WTC11 (cell line): ENCODE results near the gene CXCL8. TPM values are rescaled to one million over a fixed set of nuclear protein-coding genes. Genes with fewer than 3 reads are reported as not detected.
"Not testable (repeated sequence)": the region's sequence is repeated elsewhere in the genome, so short reads cannot be mapped to it uniquely, and the experiment has no call there.

ENCODE experiments used
- ATAC-seq: fragments of 200-7000 bp; cut with Tn5 transposase; 2 replicates; pipeline ENCODE4 v1.10.0; 2021; ENCODE audit warnings: mild to moderate bottlenecking, moderate library complexity
- CTCF ChIA-PET: fragments of 300-600 bp; sonication (Branson Sonifier 250); formaldehyde crosslinking; loops from one replicate; lab custom pipeline; 2021; ENCODE audit warnings: antibody characterized with exemption; lab: Charles Lee
- POLR2A ChIA-PET: fragments of 350-600 bp; sonication (Branson Sonifier 250); formaldehyde crosslinking; loops from one replicate; lab custom pipeline; 2021; ENCODE audit warnings: antibody characterized with exemption; lab: Charles Lee
- DNase-seq: peaks from one replicate; pipeline ENCODE4 v3.0.0; 2021; ENCODE audit warnings: low spot score
- H3K27ac Mint-ChIP-seq: 2 replicates; pipeline ENCODE4 v1.8.0; 2021; ENCODE audit warnings: mixed read lengths
- H3K27me3 Mint-ChIP-seq: 2 replicates; pipeline ENCODE4 v1.8.0; 2021; ENCODE audit warnings: low read depth, mild to moderate bottlenecking, moderate library complexity, mixed read lengths
- H3K36me3 Mint-ChIP-seq: 2 replicates; pipeline ENCODE4 v1.8.0; 2021; ENCODE audit warnings: mixed read lengths
- H3K4me1 Mint-ChIP-seq: 2 replicates; pipeline ENCODE4 v1.8.0; 2022; ENCODE audit warnings: mixed read lengths
- H3K4me3 Mint-ChIP-seq: 2 replicates; pipeline ENCODE4 v1.8.0; 2021; ENCODE audit warnings: mild to moderate bottlenecking, moderate library complexity, mixed read lengths
- H3K9me3 Mint-ChIP-seq: 2 replicates; pipeline ENCODE4 v1.8.0; 2021; ENCODE audit warnings: mixed read lengths
- ARID4B ChIP-seq: sonication (generic); formaldehyde crosslinking; IDR thresholded peaks from 2 replicates; pipeline ENCODE4 v1.8.0; 2023; ENCODE audit warnings: missing genetic modification reagents, mild to moderate bottlenecking, borderline replicate concordance
- CREB1 ChIP-seq: sonication (generic); formaldehyde crosslinking; IDR thresholded peaks from 2 replicates; pipeline ENCODE4 v1.8.0; 2023; ENCODE audit warnings: mild to moderate bottlenecking, missing genetic modification reagents
- EMX1 ChIP-seq: fragments of 250-450 bp; sonication (Bioruptor Pico); IDR thresholded peaks from 2 replicates; pipeline ENCODE4 v1.8.0; 2021; ENCODE audit warnings: mild to moderate bottlenecking
- ETV6 ChIP-seq: sonication (generic); formaldehyde crosslinking; IDR thresholded peaks from 2 replicates; pipeline ENCODE4 v1.8.1; 2022; ENCODE audit warnings: mild to moderate bottlenecking, missing genetic modification reagents
- FOXP1 ChIP-seq: sonication (generic); formaldehyde crosslinking; IDR thresholded peaks from 2 replicates; pipeline ENCODE4 v1.8.0; 2022; ENCODE audit warnings: missing genetic modification reagents, mild to moderate bottlenecking, moderate library complexity, borderline replicate concordance
- HMGA2 ChIP-seq: fragments of 250-450 bp; sonication (Bioruptor Pico); IDR thresholded peaks from 2 replicates; pipeline ENCODE4 v1.4.0; 2021; ENCODE audit warnings: mild to moderate bottlenecking, moderate library complexity
- JAZF1 ChIP-seq: fragments of 250-450 bp; sonication (Bioruptor Pico); IDR thresholded peaks from 2 replicates; pipeline ENCODE4 v1.9.0; 2021; ENCODE audit warnings: moderate library complexity, mild to moderate bottlenecking, inconsistent platforms
- NFATC4 ChIP-seq: fragments of 250-450 bp; sonication (Bioruptor Pico); IDR thresholded peaks from 2 replicates; pipeline ENCODE4 v1.9.0; 2021; ENCODE audit warnings: mild to moderate bottlenecking
- PRDM15 ChIP-seq: sonication (generic); formaldehyde crosslinking; IDR thresholded peaks from 2 replicates; pipeline ENCODE4 v1.8.0; 2022; ENCODE audit warnings: missing genetic modification reagents
- RELA ChIP-seq: sonication (generic); formaldehyde crosslinking; IDR thresholded peaks from 2 replicates; pipeline ENCODE4 v1.8.1; 2022; ENCODE audit warnings: missing genetic modification reagents, mild to moderate bottlenecking, borderline replicate concordance
- ZMAT4 ChIP-seq: fragments of 250-450 bp; sonication (Bioruptor Pico); IDR thresholded peaks from 2 replicates; pipeline ENCODE4 v1.9.0; 2021; ENCODE audit warnings: mild to moderate bottlenecking
- ZNF232 ChIP-seq: sonication (generic); formaldehyde crosslinking; IDR thresholded peaks from 2 replicates; pipeline ENCODE4 v1.8.0; 2022; ENCODE audit warnings: mild to moderate bottlenecking, missing genetic modification reagents
- total RNA-seq: library from RNA; stranded (reverse); gene quantifications from 3 replicates; pipeline ENCODE4 v1.2.3, GENCODE V29; 2021
- TF ChIP-seq, protein P1 (sequence below): sonication (generic); formaldehyde crosslinking; IDR thresholded peaks from 2 replicates; pipeline ENCODE4 v1.8.1; 2023; ENCODE audit warnings: mild to moderate bottlenecking, missing genetic modification reagents, borderline replicate concordance

CXCL8 gene
- total RNA-seq, 1 experiment from 2014 or later, result not detected

GRCh38 chr4:73772363-73772762 lies 32.0 kb downstream of the CXCL8 start:
- Mint-ChIP-seq H3K27me3 (no peaks in the 10 kb centered on the region; the same call in 1 of the 2 replicates), H3K4me3 (no peak overlapping the region), H3K4me1 (0 out of 2 replicates have a peak, but pooled peaks cover 3% of the 10 kb centered on the region), H3K9me3 (no peaks in the 10 kb centered on the region), H3K27ac (no peak overlapping the region), H3K36me3 (no peaks in the 10 kb centered on the region)
- ATAC-seq (no peak), DNase-seq (no peak)
- ChIA-PET CTCF (no interaction called here), POLR2A (no interaction called here)
- no peak for TF ChIP-seq RELA (CRISPR knock-in tag)

DNA sequence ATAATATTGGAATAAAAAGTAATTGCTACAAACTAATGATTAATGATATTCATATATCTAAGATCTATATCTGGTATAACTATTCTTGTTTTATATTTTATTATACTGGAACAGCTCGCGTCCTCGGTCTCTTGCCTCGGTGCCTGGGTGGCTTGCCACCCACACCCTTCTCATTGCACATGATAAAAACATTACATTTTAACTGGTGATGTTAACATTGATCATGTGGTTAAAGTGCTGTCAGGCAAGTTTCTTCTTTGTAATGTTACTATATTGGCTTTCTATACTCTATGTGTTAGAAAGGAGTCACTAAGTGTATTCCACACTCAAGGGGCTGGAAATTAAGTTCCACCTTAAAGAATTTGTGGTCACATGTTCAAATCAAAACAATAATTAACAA lies 34.0 kb downstream of the CXCL8 start:
- POLR2A ChIA-PET, CTCF ChIA-PET: not testable (repeated sequence)

GRCh38 chr4:73776321-73776729 lies 36.0 kb downstream of the CXCL8 start:
- no peak for DNase-seq
- Mint-ChIP-seq H3K36me3 (no peaks in the 10 kb centered on the region), H3K9me3 (no peaks in the 10 kb centered on the region), H3K27me3 (no peaks in the 10 kb centered on the region), H3K27ac (no peak overlapping the region), H3K4me1 (no peaks in the 10 kb centered on the region), H3K4me3 (no peak overlapping the region)
- TF ChIP-seq FOXP1 (CRISPR knock-in tag), result no peak
- no peak for TF ChIP-seq ZMAT4 (CRISPR knock-in tag)
- no peak for TF ChIP-seq ARID4B (CRISPR knock-in tag)
- TF ChIP-seq JAZF1 (CRISPR knock-in tag), result no peak
- TF ChIP-seq HMGA2, result no peak
- TF ChIP-seq EMX1 (CRISPR knock-in tag), result no peak
- no peak for TF ChIP-seq ZNF232
- TF ChIP-seq, protein P1, sequence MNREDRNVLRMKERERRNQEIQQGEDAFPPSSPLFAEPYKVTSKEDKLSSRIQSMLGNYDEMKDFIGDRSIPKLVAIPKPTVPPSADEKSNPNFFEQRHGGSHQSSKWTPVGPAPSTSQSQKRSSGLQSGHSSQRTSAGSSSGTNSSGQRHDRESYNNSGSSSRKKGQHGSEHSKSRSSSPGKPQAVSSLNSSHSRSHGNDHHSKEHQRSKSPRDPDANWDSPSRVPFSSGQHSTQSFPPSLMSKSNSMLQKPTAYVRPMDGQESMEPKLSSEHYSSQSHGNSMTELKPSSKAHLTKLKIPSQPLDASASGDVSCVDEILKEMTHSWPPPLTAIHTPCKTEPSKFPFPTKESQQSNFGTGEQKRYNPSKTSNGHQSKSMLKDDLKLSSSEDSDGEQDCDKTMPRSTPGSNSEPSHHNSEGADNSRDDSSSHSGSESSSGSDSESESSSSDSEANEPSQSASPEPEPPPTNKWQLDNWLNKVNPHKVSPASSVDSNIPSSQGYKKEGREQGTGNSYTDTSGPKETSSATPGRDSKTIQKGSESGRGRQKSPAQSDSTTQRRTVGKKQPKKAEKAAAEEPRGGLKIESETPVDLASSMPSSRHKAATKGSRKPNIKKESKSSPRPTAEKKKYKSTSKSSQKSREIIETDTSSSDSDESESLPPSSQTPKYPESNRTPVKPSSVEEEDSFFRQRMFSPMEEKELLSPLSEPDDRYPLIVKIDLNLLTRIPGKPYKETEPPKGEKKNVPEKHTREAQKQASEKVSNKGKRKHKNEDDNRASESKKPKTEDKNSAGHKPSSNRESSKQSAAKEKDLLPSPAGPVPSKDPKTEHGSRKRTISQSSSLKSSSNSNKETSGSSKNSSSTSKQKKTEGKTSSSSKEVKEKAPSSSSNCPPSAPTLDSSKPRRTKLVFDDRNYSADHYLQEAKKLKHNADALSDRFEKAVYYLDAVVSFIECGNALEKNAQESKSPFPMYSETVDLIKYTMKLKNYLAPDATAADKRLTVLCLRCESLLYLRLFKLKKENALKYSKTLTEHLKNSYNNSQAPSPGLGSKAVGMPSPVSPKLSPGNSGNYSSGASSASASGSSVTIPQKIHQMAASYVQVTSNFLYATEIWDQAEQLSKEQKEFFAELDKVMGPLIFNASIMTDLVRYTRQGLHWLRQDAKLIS (CRISPR knock-in tag), result no peak
- ChIA-PET CTCF (no interaction called here), POLR2A (no interaction called here)
- no peak for ATAC-seq

More for the DNA sequence above, 34.0 kb downstream of the CXCL8 start:
- not testable (repeated sequence) for H3K9me3 Mint-ChIP-seq, H3K27me3 Mint-ChIP-seq, H3K4me1 Mint-ChIP-seq, H3K36me3 Mint-ChIP-seq, DNase-seq, H3K4me3 Mint-ChIP-seq, ATAC-seq, H3K27ac Mint-ChIP-seq

DNA sequence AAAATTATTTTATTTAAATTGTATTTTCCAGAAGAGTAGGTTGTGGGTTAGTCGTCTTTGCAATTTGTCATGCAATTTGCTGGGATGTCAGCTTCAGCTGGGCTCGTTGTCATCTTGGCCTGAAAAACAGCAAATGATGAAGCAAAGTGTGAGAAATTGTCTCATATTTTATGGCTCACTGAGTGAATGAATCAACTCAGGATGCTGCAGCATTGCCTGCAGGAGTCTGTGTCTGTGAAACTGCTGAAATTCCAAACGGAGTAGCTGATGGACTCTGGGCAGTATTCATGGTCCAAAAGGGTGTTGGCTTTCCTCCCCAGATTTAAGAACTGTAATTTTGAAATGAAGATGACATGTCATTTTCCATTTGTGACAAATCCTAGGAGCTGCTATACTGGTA lies 37.2 kb downstream of the CXCL8 start:
- DNase-seq (no peak), ATAC-seq (no peak)
- POLR2A ChIA-PET, result no interaction called here
- Mint-ChIP-seq H3K27ac (no peak overlapping the region), H3K9me3 (no peaks in the 10 kb centered on the region), H3K4me1 (no peaks in the 10 kb centered on the region), H3K27me3 (no peaks in the 10 kb centered on the region), H3K36me3 (no peaks in the 10 kb centered on the region), H3K4me3 (no peak overlapping the region)
- CTCF ChIA-PET, result no interaction called here
- TF ChIP-seq FOXP1 (CRISPR knock-in tag), result no peak
- TF ChIP-seq CREB1, result no peak
- TF ChIP-seq PRDM15 (CRISPR knock-in tag), result no peak
- no peak for TF ChIP-seq ETV6
- TF ChIP-seq NFATC4 (CRISPR knock-in tag), result no peak
